Activated T-helper 1 cell treated with anti-CD3 and anti-CD28 coated beads, Interleukin-2, amount 50 U/mL, for 16 hours (primary cell): ENCODE data around the gene CA10.

Source experiments
- DNase-seq, 2 donors: peaks; one replicate each; pipeline ENCODE4 v3.0.0-alpha.2; 2020; ENCODE audit warnings: low read depth in 1 of 2, low spot score in 1 of 2

Gene CA10

DNA sequence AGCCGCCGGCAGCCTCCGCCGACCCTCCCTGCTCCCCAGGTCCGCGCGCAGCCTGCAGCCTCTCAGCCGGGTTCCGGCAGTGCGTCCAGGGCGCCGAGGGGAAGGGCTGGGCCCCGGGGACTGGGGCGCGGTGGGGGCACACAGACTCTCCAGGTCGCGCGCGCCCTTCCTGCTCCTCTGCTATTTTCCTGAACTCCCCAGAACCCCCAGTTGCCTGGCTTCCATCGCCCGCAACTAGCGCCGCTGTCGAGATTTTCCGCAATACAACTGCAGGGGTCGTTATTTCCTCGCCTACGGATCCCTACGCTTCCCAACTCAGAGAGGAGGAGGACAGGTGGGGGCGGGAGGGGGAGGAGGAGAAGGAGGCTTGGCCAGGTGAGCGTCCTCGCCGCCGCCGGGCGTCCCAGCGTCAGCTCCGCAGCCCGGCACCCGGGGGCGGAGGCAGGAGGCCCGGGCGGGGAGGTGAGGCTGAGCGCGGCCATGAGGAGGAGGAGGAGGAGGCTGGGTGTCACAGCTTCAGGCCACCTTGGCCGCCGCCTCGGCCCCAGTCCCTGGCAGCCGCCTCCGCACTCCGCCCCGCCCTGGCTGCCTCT lies at the start of gene CA10:
Gene CA10, minus strand, starts transcription at position 265 of the 593 bp plus-strand sequence.
- DNase-seq: no peak

DNA sequence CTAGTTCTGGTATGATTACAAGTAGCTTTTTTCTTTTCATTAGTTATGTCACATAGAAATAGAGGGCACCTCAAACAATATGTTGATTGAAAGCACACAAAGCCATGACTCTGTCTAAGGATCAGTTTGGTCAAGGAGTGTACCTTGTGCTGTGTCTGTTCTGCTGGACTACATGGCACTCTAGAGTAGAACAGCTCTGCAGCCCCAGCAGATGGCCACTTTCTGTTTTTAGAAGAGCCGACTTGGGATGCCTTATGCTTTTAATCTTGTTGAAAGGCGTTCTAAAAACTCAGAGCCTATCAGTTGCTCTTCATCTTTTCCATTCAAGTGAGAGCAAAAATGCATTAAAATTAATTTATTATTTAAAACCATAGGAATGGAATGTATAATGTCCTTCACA lies 49.3 kb upstream of the CA10 start:
- DNase-seq: no peak

DNA sequence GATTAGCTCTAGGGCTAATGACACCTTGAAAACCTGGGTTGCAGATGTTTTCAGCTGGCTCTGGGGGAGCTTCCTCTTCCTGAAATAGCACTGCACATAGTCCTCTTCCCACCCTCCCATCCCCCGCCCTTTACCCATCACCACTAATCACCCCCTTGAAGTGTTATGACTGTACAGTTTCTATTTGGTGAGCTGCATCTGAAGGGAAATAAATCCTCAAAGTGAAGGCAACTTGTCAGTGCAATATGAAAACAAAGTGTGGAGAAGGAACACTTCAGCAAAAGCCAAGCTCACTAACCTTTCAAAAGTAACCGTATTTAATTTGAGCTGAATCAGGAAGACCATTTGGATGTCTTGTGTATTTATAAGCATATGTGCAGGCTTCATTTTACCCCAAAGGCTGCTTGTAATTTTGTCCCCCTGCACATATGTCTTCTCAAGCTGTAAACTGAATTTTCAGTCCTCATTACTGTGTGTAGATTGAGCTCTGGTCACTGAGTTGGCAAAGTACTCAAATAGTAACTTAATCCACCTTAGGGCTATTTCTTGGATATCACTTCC lies 44.1 kb upstream of the CA10 start:
- DNase-seq: no peak

GRCh38 chr17:52201767-52202519 lies 43.4 kb upstream of the CA10 start:
- no peak for DNase-seq

GRCh38 chr17:52191491-52191890 lies 33.0 kb upstream of the CA10 start:
- DNase-seq: no peak

GRCh38 chr17:52181782-52182181 lies 23.3 kb upstream of the CA10 start:
- no peak for DNase-seq

GRCh38 chr17:52178012-52178411 lies 19.5 kb upstream of the CA10 start:
- DNase-seq: no peak

DNA sequence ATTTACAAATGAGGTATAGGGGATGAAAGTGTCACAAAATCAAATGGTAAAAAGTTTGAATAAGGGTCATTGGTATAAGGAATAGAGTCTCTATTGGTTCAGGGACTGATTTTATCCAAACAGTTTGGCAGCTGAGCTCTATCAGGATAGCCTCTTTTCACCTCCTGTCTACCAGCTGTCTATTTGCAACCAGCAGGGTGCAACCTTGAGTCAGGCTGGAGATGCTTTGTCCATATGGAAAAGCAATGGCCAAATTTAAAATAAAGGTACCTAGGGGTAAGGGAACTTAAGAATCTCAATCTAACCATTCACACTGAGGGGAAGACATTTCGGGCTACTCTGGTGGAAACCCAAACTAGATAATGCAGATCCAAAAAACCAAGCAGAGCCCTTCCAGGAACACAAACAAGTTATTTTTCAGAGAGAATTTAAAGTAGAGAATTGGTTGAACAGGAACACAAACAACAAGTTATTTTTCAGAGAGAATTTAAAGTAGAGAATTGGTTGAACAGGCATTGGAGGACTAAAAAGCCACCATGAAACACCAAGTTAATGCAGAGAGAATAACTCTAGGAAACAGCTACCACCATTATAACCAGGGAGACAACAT lies 12.6 kb upstream of the CA10 start:
- no peak for DNase-seq

DNA sequence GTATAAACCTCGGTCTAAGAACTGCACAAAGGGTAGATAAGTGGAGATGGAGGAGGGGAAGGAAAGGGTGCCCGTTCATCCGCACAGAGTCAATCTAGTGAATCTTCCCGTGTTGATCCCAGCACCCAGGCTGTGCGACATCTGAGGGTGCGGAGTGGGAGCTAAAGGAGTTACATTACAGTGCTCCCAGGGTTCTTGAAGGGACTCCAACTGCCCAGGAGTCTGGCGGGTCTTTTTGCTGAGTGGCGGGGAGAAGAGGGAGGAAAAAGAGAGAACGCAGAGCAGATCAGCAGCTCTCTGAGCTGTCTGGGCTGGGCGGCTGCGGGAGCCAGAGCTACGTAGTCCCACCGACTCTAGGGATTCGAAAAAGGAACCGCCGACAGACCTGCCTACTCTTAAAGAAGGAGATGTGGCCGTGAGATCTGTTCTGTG lies 1.6 kb upstream of the CA10 start:
- no peak for DNase-seq

DNA sequence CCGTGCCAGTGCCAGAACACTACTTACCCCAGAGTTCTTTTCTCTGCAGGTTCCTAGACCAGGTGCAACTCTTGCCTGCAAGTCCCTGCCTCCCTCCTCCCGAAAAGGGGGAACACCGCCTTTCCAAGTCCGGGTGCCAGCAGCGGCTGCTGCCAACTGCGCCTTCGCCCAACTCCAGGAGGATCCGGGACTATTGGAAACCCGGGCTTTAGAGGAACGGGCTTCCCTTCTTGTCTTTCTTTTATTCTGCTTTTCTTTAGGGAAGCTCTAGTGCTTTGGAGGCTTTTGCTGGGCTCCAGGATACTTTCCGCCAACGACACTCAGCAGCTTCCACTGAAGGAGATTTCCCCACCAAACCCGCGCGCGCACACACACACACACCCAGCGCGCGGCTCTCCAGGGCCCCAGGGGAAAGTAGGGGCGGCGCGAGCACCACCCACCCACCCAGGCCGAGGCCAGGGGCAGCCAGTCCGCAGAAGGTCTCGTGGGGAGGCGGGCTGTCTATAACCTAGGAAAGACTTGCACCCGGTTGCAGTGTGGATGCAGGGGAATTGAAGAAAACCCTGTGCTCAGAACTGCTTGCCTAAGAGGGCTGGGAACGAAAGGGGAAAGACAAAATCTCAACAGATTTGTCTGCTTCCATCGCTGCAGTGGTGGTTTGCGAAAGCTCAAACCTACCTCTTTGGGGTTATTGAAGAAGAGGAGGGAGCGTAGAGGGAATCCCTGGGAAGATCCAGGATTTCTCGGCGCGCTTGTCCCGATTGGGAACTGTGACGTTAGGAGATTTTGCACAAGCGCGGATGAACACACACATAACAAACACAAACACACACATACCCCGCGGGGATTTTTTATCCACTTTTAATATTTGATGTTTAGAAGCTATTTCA lies 977 bp upstream of the CA10 start:
- DNase-seq: no peak

- no peak for DNase-seq
Measured at GRCh38 chr17:52157603-52158449, 688 bp downstream of the CA10 start.

- DNase-seq: no peak
Measured at GRCh38 chr17:52156576-52157570, 1.6 kb downstream of the CA10 start.

DNA sequence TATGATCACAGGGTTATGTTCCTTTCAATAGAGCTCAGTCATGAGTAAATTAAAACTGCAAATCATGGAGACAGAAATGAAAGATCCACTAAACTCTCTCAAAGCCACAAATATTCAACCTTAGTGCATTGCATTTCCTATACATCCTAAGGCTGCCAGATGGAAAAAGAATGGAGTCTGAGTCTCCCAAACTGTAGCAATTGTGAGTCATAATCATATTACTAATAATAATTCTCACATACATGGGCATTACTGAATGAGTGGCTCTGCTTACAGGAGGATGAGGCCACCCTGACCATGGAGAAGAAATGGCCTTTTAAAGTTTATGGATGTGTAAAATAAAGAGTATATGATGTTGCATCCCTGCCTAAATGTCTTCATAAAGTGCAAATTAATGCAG lies 3.2 kb downstream of the CA10 start:
- no peak for DNase-seq

- no peak for DNase-seq
Measured at GRCh38 chr17:52154466-52154865, 4.0 kb downstream of the CA10 start.

DNA sequence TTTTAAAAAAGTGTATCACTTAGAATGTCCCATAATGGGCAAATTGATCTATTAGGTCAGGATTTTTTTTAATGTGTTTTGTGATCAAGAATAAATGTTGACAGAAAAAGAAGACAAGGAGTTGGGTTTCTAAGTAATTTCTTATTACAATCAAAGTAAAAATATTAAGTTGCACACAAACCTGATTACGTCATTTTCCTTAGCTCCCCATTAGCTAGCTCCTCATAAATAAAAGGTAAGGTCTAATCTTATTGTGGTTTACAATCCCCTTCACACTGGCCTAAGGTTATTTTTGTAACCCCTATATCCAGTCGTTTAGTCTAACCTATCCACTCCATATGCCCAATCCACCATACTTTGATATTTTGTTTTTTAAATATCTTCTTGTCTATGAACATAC lies 7.6 kb downstream of the CA10 start:
- no peak for DNase-seq

- DNase-seq: no peak
Measured at GRCh38 chr17:52149626-52150025, 8.9 kb downstream of the CA10 start.

DNA sequence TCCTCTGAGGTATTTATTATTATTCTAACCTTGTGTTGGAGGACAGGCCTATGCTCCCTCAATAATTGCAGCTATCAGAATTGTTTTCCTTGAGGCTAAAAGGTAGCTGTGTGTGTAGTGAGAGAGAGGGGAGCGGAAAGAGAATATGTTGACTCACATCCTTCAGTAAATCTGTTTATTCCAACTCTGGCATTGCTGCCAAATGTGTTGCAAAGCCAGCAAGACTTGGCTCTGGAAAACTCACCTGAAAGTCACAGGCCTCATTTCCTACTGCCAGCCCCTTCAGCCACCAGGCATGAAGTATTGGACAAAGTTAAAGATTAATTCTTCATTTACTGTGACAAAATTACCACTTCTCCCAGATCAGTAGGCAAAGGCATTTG lies 9.6 kb downstream of the CA10 start:
- DNase-seq: no peak

- DNase-seq: no peak
Measured at GRCh38 chr17:52148288-52148968, 10.1 kb downstream of the CA10 start.

DNA sequence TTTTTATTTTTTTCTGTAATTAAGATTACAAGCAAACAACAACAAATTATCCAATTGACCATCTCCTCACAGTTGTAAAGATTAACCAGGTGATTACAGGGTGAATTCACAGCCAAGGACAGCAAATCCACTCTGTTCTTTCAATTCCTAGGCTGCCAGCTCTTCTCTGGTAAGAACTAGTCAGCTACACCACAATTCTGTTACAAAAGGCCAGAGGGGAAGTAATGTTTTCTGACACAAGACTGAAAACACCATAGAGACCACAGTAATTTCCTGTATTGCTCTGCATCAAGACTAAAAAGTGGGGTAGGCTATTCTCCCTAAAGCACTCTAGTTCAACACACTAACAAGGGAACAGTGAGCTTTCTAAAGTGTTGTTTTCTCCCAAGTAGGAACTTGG lies 10.6 kb downstream of the CA10 start:
- DNase-seq: no peak
